Stimulated activated CD4-positive, alpha-beta T cell treated with anti-CD3 and anti-CD28 coated beads, Interleukin-1b, Interleukin-23, amount 100 ng/mL, for 1 hour (primary cell): Measurements from ENCODE around the gene RAP1GDS1.

Experiments used
- DNase-seq, 2 donors: peaks; one replicate each; pipeline ENCODE4 v3.0.0-alpha.2; 2020; ENCODE audit warnings: low read depth in 2 of 2

RAP1GDS1 gene

DNA sequence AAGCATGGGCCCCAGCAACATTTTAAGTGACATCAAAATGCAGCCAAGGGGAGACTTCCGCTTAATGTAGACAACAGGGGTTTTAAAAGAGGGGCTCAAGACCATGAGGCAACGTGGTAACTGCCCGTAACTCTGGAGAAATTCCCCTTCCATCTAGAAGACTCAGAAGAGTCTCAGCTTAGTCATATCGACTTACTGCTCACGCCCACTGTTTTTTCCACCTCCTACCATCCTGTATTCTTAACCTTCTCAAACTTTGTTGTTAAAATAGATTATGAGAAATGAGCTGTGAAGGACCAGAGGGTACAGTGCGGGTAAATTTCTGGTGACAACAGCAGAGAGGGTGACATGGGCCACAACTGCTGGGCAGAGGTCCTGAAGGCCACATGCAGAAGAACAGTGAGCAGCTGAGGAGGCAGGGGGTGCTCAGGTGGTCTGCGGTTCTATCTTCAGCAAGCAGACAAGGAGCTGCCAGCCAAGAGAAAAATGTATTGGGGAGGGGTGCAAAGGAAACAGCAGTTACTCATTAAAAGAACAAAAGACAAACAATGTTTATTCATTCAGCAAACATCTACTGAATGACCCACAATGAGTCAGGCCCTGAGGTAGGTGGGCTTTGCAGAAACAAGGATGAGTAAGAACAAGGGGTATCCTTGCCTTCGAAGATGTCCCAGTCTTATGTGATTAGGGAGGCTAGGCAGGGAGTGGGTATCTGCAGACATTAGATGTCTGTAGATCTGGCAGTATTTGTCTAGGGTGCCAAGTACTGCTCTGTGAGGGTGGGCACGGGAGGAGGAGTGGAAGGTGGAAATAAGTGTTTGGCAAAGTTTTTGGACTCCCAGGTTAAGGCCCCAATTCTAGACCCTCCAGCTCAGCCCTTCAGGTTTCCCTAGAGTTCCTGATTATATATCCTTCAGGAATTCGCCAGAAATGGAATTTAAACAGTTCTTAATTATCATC is 221.9 kb downstream of the RAP1GDS1 start:
- DNase-seq = peak in 1 of 2 donors; percentile 5

DNA sequence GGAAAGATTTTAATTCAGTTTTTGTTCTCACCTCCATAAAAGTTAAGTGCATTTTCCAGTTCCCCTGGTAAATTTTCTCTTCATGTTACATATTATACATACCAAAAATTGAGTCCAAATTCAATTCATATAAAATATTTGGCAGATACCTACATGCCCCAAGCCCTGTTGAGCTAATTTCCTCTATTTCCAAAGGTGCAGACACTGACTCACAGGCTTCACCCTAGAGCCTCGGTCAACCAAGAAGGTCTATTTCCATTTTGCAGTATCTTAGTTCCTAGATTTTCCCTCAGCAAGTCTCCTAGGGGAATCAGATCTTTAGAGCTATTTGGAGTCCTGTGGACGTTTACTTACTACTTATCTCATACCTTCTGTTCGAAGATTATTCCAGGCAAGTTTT is 222.8 kb downstream of the RAP1GDS1 start:
- no peak for DNase-seq

- no peak for DNase-seq
Measured at GRCh38 chr4:98485816-98486345, 224.7 kb downstream of the RAP1GDS1 start.

DNA sequence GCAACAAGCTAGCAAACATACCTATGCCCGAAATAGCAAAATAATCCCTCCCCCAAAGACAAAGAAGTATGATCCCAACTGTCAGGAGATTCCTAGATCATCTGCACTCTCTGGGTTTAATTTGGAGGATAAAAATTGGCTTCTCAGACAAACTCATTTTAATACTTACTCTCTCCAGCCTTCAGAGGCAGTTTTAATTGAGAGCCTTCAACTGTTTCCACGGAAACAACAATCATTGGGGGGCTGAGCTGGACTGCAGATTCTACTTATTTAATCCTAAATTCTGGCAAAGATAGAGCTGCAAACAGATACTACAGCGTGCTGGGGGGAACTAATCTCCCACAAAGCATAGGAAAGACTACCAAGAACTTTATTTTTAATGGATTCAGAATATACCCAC is 229.1 kb downstream of the RAP1GDS1 start:
- no peak for DNase-seq

GRCh38 chr4:98491899-98492559 is 230.8 kb downstream of the RAP1GDS1 start:
- DNase-seq = no peak

DNA sequence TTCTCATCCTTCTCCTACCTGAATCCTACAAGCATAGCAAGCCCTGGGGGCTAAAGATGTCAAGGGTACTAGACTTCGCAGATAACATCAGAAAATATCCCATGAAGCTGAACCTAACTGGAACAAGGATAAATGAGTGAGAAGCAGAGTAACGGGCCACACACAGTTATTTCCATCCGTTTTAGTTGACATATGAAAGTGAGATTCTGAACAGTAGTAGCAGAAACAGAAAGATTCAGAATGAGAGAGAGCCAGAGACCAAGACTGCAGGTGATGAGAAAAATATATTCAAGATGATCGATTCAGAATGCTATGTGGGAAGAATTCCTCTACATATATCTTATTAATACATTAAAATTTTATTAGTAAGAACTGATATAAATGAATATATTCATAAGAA is 232.1 kb downstream of the RAP1GDS1 start:
- no peak for DNase-seq
